Tibial nerve (tissue), 4 donors: Measurements from ENCODE around the gene CCDC85C.

Experiments used
- CTCF ChIP-seq, 5 experiments: fragments of 200-600 bp in 3 of 5; fragments of 450-650 bp in 2 of 5; sonication (generic) in 3 of 5; IDR thresholded peaks; one replicate each; pipeline ENCODE4 v1.5.1; 2016 to 2019; ENCODE audit warnings: antibody characterized with exemption in 5 of 5, mild to moderate bottlenecking in 3 of 5, moderate library complexity in 2 of 5
- EP300 ChIP-seq, 2 donors: sonication (generic); formaldehyde crosslinking; IDR thresholded peaks; one replicate each; pipeline ENCODE4 v1.6.1; 2017; ENCODE audit warnings: antibody characterized with exemption in 2 of 2, mild to moderate bottlenecking in 1 of 2
- POLR2A ChIP-seq, 2 donors: fragments of 450-650 bp; IDR thresholded peaks; one replicate each; pipeline ENCODE4 v1.6.1; 2017; ENCODE audit warnings: antibody characterized with exemption in 2 of 2, mild to moderate bottlenecking in 2 of 2, moderate library complexity in 2 of 2

DNA sequence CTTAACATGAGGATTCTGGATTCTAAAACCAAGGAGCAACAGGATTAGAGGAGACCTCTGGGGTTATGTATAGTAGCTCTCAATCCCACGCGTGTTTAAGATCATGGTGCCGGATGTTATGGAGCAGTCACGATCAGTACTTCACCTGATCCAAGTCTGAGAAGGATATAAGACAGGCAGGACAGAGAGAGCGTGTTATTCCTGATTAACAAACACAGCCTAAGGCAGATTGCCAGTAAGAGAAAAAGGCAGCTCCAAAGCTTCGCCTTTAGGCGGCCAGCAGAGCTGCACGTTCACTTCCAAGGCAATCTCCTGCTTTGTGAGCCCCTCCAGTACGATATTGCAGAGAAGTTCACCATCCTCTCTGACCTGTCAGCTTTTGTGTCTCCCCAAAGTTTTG is 128.8 kb downstream of the CCDC85C start:
- no peak for TF ChIP-seq POLR2A (IDR thresholded peaks at IDR 0.05)
- TF ChIP-seq CTCF (IDR thresholded peaks at IDR 0.05): no peak
- no peak for TF ChIP-seq EP300 (IDR thresholded peaks at IDR 0.05)
